ENCODE results near the gene OR7A5. TPM values are rescaled to one million over a fixed set of nuclear protein-coding genes. Genes with fewer than 3 reads are reported as not detected.
"Not testable (repeated sequence)": the region's sequence is repeated elsewhere in the genome, so short reads cannot be mapped to it uniquely, and the experiment has no call there.

Gene OR7A5
- total and polyA plus RNA-seq, 2 experiments from 2014 or later: not detected

- H3K4me3 ChIP-seq: no peak overlapping the region
- no peak for TF ChIP-seq CTCF (IDR thresholded peaks at IDR 0.05; ENCODE audit: low read depth, low read length)
- no peaks in the 10 kb centered on the region for H3K4me1 ChIP-seq (ENCODE audit: low read depth)
- DNase-seq (ENCODE audit: low read depth in 1 of 2, low spot score in 1 of 2): no peak
- no peaks in the 10 kb centered on the region for H3K36me3 ChIP-seq
- no peaks in the 10 kb centered on the region for H3K9me3 ChIP-seq (ENCODE audit: low read depth)
- no peaks in the 10 kb centered on the region for H3K27me3 ChIP-seq
- no peak overlapping the region for H3K27ac ChIP-seq
These were observed 52.2 kb downstream of the OR7A5 start for GRCh38 chr19:14782626-14783409.

GRCh38 chr19:14781713-14782536 is 53.1 kb downstream of the OR7A5 start:
- H3K4me3 ChIP-seq; H3K36me3 ChIP-seq; H3K4me1 ChIP-seq (ENCODE audit: low read depth); H3K27me3 ChIP-seq; H3K9me3 ChIP-seq (ENCODE audit: low read depth); H3K27ac ChIP-seq; DNase-seq (ENCODE audit: low read depth in 1 of 2, low spot score in 1 of 2): not testable (repeated sequence)

- not testable (repeated sequence) for DNase-seq (ENCODE audit: low read depth in 1 of 2, low spot score in 1 of 2); H3K4me1 ChIP-seq (ENCODE audit: low read depth); H3K4me3 ChIP-seq; H3K9me3 ChIP-seq (ENCODE audit: low read depth); H3K27ac ChIP-seq; H3K36me3 ChIP-seq
- H3K27me3 ChIP-seq: peaks cover 15% of the 10 kb centered on the region
These were observed 54.3 kb downstream of the OR7A5 start for GRCh38 chr19:14780622-14781225.

- H3K4me1 ChIP-seq (ENCODE audit: low read depth): no peaks in the 10 kb centered on the region
- no peaks in the 10 kb centered on the region for H3K36me3 ChIP-seq
- no peak overlapping the region for H3K4me3 ChIP-seq
- no peak for TF ChIP-seq CTCF (IDR thresholded peaks at IDR 0.05; ENCODE audit: low read depth, low read length)
- no peak for DNase-seq (ENCODE audit: low read depth in 1 of 2, low spot score in 1 of 2)
- no peaks in the 10 kb centered on the region for H3K9me3 ChIP-seq (ENCODE audit: low read depth)
- H3K27me3 ChIP-seq: peaks cover 23% of the 10 kb centered on the region
- no peak overlapping the region for H3K27ac ChIP-seq
These were observed 55.8 kb downstream of the OR7A5 start for GRCh38 chr19:14779151-14779550.

- H3K4me1 ChIP-seq (ENCODE audit: low read depth); H3K4me3 ChIP-seq; H3K36me3 ChIP-seq; H3K9me3 ChIP-seq (ENCODE audit: low read depth); DNase-seq (ENCODE audit: low read depth in 1 of 2, low spot score in 1 of 2); H3K27ac ChIP-seq: not testable (repeated sequence)
- peaks cover 23% of the 10 kb centered on the region for H3K27me3 ChIP-seq
These were observed 56.7 kb downstream of the OR7A5 start, which contains the start of gene ADGRE2 for GRCh38 chr19:14778110-14778845. Gene ADGRE2 (minus strand): TSS chr19:14778560. CDS start chr19:14776756, 1,804 bp downstream.

- H3K9me3 ChIP-seq (ENCODE audit: low read depth); H3K36me3 ChIP-seq; H3K27ac ChIP-seq; H3K4me3 ChIP-seq; DNase-seq (ENCODE audit: low read depth in 1 of 2, low spot score in 1 of 2); H3K4me1 ChIP-seq (ENCODE audit: low read depth): not testable (repeated sequence)
- peaks cover 23% of the 10 kb centered on the region for H3K27me3 ChIP-seq
These were observed 57.3 kb downstream of the OR7A5 start for GRCh38 chr19:14777645-14778044.

Other genes with a start within 250 kb of the OR7A5 start
- gene ADGRE3, start 160.3 kb downstream of the OR7A5 start, total RNA-seq: not detected in 2 replicates
- not detected in 2 replicates for gene ADGRE3, start 160.3 kb downstream of the OR7A5 start, polyA plus RNA-seq
- gene ZNF333, start 145.1 kb downstream of the OR7A5 start, total RNA-seq: 12.5 and 29.9 TPM in 2 replicates
- 11.2 and 16.7 TPM in 2 replicates for gene ZNF333, start 145.1 kb downstream of the OR7A5 start, polyA plus RNA-seq
- 0.09 TPM in 1 of 2 replicates, not detected in the other for gene ADGRE2, start 56.6 kb downstream of the OR7A5 start, total RNA-seq
- gene ADGRE2, start 56.6 kb downstream of the OR7A5 start, polyA plus RNA-seq: 0.04 TPM in 1 of 2 replicates, not detected in the other
- not detected in 2 replicates for gene OR7C1, start within 50 bp of the OR7A5 start, total RNA-seq
- gene OR7C1, start within 50 bp of the OR7A5 start, polyA plus RNA-seq: not detected in 2 replicates
- not detected in 2 replicates for gene OR7A10, start 13.7 kb upstream of the OR7A5 start, total RNA-seq
- gene OR7A10, start 13.7 kb upstream of the OR7A5 start, polyA plus RNA-seq: not detected in 2 replicates
- gene OR7A17, start 50.9 kb upstream of the OR7A5 start, total RNA-seq: not detected in 2 replicates
- not detected in 2 replicates for gene OR7A17, start 50.9 kb upstream of the OR7A5 start, polyA plus RNA-seq
- not detected in 2 replicates for gene OR7C2, start 106.3 kb upstream of the OR7A5 start, total RNA-seq
- not detected in 2 replicates for gene OR7C2, start 106.3 kb upstream of the OR7A5 start, polyA plus RNA-seq
- 0.63 and 1.4 TPM in 2 replicates for gene SLC1A6, start 144.7 kb upstream of the OR7A5 start, total RNA-seq
- 0.86 and 1.3 TPM in 2 replicates for gene SLC1A6, start 144.7 kb upstream of the OR7A5 start, polyA plus RNA-seq
- gene CASP14, start 214.3 kb upstream of the OR7A5 start, total RNA-seq: not detected in 2 replicates
- gene CASP14, start 214.3 kb upstream of the OR7A5 start, polyA plus RNA-seq: not detected in 2 replicates
- gene OR1I1, start 247.0 kb upstream of the OR7A5 start, total RNA-seq: not detected in 2 replicates
- gene OR1I1, start 247.0 kb upstream of the OR7A5 start, polyA plus RNA-seq: not detected in 2 replicates